Lower lobe of right lung (tissue), 2 donors: ENCODE measurements around the gene ONECUT1. TPM values are rescaled to one million over a fixed set of nuclear protein-coding genes. Genes with fewer than 3 reads are reported as not detected.

ENCODE experiments used
- ATAC-seq, 2 donors: fragments of 200-7000 bp; cut with Tn5 transposase; one replicate each; pipeline ENCODE4 v1.9.1; 2020 to 2022; ENCODE audit warnings: mild to moderate bottlenecking in 2 of 2, moderate library complexity in 2 of 2
- DNase-seq: peaks from one replicate; pipeline ENCODE4 v3.0.0-alpha.2; 2020
- H3K27ac ChIP-seq: fragments of 200-600 bp; one replicate; pipeline ENCODE4 v1.8.0; 2022
- H3K27me3 ChIP-seq: fragments of 200-600 bp; one replicate; pipeline ENCODE4 v1.8.0; 2022; ENCODE audit warnings: low read depth
- H3K36me3 ChIP-seq: fragments of 200-600 bp; one replicate; pipeline ENCODE4 v1.8.0; 2022; ENCODE audit warnings: mild to moderate bottlenecking
- H3K4me1 ChIP-seq: fragments of 200-600 bp; one replicate; pipeline ENCODE4 v1.8.0; 2022
- H3K4me3 ChIP-seq: fragments of 200-600 bp; one replicate; pipeline ENCODE4 v1.8.0; 2022; ENCODE audit warnings: mild to moderate bottlenecking
- H3K9me3 ChIP-seq: fragments of 200-600 bp; one replicate; pipeline ENCODE4 v1.8.0; 2022
- intact Hi-C: fragments of 100-400 bp; cut with DNase I; formaldehyde crosslinking; loops from one replicate; pipeline ENCODE4 v1.11.0; 2022
- total RNA-seq: library from RNA; stranded (reverse); fragmentation: NEBNext Ultra II Directional; extraction: Animal tissue kit (Norgen Biotek cat#: 25700); gene quantifications from one replicate; pipeline ENCODE4 v1.2.1, GENCODE V29; 2021
- TF ChIP-seq, protein P1 (sequence below): fragments of 200-600 bp; IDR thresholded peaks from one replicate; pipeline ENCODE4 v1.8.0; 2022; ENCODE audit warnings: antibody characterized with exemption, mild to moderate bottlenecking
- donor health status: DM: no; HTN: yes; CAD: no; lungs with severe emphysema.

The ONECUT1 gene
- total RNA-seq, 1 donor from 2014 or later = not detected

DNA sequence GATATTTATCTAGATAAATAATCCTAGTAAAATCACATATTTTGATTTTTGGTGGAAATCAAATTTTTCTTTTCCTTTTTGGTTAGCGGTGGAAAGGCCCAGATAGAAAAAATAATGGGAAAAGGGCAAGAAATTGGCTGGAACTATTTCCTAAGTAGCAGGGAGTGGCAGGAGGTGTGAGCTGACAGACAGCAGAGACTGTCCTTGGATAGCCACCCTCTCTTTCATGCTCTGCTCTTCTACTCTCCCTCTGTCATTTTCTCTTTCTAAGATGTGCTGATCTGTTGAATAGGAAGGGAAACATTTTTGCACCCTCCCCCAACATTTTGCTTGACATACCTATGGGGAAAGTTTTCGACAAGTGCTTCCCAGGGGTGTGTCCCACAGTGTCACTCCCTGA, 18.9 kb upstream of the ONECUT1 start:
- intact Hi-C loops = no loop called here
- H3K36me3 ChIP-seq = no peaks in the 10 kb centered on the region
- H3K27me3 ChIP-seq = peaks cover 70% of the 10 kb centered on the region
- H3K9me3 ChIP-seq = no peaks in the 10 kb centered on the region
- no peak for DNase-seq
- no peak overlapping the region for H3K4me3 ChIP-seq
- H3K4me1 ChIP-seq = peaks cover 24% of the 10 kb centered on the region
- TF ChIP-seq, protein P1, sequence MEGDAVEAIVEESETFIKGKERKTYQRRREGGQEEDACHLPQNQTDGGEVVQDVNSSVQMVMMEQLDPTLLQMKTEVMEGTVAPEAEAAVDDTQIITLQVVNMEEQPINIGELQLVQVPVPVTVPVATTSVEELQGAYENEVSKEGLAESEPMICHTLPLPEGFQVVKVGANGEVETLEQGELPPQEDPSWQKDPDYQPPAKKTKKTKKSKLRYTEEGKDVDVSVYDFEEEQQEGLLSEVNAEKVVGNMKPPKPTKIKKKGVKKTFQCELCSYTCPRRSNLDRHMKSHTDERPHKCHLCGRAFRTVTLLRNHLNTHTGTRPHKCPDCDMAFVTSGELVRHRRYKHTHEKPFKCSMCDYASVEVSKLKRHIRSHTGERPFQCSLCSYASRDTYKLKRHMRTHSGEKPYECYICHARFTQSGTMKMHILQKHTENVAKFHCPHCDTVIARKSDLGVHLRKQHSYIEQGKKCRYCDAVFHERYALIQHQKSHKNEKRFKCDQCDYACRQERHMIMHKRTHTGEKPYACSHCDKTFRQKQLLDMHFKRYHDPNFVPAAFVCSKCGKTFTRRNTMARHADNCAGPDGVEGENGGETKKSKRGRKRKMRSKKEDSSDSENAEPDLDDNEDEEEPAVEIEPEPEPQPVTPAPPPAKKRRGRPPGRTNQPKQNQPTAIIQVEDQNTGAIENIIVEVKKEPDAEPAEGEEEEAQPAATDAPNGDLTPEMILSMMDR = no peak
- ATAC-seq = no peak
- no peak overlapping the region for H3K27ac ChIP-seq

- H3K36me3 ChIP-seq = no peaks in the 10 kb centered on the region
- peaks cover 76% of the 10 kb centered on the region for H3K27me3 ChIP-seq
- H3K4me1 ChIP-seq = peaks cover 29% of the 10 kb centered on the region
- TF ChIP-seq, protein P1 = no peak
- H3K9me3 ChIP-seq = no peaks in the 10 kb centered on the region
- intact Hi-C loops = no loop called here
- DNase-seq = no peak
- no peak overlapping the region for H3K27ac ChIP-seq
- ATAC-seq = no peak
- H3K4me3 ChIP-seq = no peak overlapping the region
Observed at GRCh38 chr15:52808441-52808840, 18.3 kb upstream of the ONECUT1 start.

DNA sequence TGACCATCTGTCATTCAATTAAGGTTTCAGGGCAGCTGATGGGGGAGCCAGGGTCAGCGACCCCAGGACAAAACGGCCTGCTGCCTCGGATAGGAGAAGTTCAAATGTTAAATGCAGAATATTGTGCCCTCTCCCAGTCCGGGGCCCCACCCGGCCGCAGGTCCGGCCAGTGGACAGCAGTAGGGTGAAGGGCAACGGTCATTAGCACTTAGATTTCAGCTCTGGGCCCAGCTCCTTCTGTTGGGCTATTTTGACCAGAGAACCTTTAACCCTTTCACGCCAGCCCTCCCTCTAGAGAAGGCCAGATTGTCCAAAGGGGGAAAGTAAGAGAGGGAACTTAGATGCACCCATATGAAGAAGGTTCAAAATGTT, 16.1 kb upstream of the ONECUT1 start:
- H3K4me3 ChIP-seq = peak overlapping the region; percentile 38
- peaks cover 98% of the 10 kb centered on the region for H3K27me3 ChIP-seq
- no peaks in the 10 kb centered on the region for H3K36me3 ChIP-seq
- no peak for DNase-seq
- intact Hi-C loops = no loop called here
- peaks cover 30% of the 10 kb centered on the region for H3K4me1 ChIP-seq
- H3K27ac ChIP-seq = no peak overlapping the region
- TF ChIP-seq, protein P1 = no peak
- ATAC-seq = peak in 1 of 2 donors; percentile 33
- no peaks in the 10 kb centered on the region for H3K9me3 ChIP-seq

DNA sequence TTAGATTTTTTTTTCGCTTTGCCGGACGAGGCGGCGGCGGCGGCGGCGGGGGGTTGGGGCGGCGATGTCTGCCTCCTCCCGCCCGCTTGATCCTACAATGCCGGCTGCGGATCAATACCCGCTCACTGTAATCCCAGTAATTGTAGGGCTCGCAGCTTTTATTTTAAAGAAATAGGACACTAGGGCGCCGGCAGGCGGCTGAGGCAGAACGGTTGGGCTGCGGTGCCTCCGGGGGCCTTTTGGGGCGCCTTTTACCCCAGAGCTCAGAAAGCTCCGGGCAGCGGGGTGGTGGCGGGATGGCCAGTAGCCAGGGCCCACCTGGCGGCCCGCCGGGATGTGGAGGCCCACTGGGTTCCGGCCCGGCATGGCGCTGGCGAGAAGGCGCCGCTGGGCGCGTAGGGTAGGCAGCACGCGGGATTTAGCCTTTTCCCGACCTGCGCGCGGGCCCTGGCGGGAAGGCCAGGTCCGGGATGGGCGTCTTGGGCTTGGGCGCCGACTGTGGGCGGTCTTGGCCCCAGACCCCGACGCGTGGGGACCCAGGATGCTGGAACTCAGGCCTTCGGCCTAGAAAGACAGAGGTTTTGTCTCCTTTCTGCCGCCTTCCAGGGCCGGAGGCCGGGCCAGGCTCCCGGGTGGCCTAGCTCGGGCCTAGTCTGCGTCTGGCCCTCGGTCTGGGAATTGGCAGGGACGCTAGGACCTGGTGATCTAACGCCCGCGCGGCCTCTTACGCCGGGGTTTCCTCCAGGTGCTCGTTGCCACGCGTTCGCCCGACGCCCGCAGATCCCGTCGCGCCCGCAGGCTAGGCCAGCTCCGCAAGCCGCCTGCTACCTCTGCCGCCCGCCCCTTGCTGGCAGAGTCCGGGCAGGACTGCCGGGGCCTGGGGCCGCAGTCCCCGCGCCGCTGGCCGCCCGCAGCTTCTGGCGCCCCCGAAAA, 15.5 kb upstream of the ONECUT1 start:
- TF ChIP-seq, protein P1 = peak; percentile 14
- DNase-seq = no peak
- Histone ChIP-seq H3K4me1 (peaks cover 30% of the 10 kb centered on the region), H3K27me3 (peaks cover 100% of the 10 kb centered on the region), H3K36me3 (no peaks in the 10 kb centered on the region), H3K4me3 (peak overlapping the region; percentile 38), H3K9me3 (no peaks in the 10 kb centered on the region), H3K27ac (no peak overlapping the region)
- intact Hi-C loops = no loop called here
- peak; percentile 34 to 56 for ATAC-seq

GRCh38 chr15:52804526-52805081, 14.5 kb upstream of the ONECUT1 start:
- Histone ChIP-seq H3K27ac (no peak overlapping the region), H3K4me1 (peaks cover 30% of the 10 kb centered on the region), H3K9me3 (no peaks in the 10 kb centered on the region), H3K4me3 (peak overlapping the region; percentile 38), H3K27me3 (peaks cover 99% of the 10 kb centered on the region), H3K36me3 (no peaks in the 10 kb centered on the region)
- DNase-seq (no peak), ATAC-seq (peak in 1 of 2 donors; percentile 21)
- TF ChIP-seq, protein P1 = no peak
- intact Hi-C loops = no loop called here
